H1 (cell line): ENCODE data around the gene EGF.
A peak's percentile ranks its signal among the peaks of the same experiment; 100 is the strongest.

ENCODE experiments used
- CHD2 ChIP-seq: IDR thresholded peaks from 2 replicates; pipeline ENCODE4 v1.6.1; 2012; ENCODE audit warnings: low read length, improper control_type of control experiment
- CTCF ChIP-seq, 3 experiments: IDR thresholded peaks; 1 replicate in 2 of 3; 2 replicates in 1 of 3; pipeline versions ENCODE4 v1.5.1 to v1.6.1; 2011; ENCODE audit warnings: low read length in 3 of 3, mild to moderate bottlenecking in 3 of 3, inconsistent platforms in 2 of 3, low read depth in 1 of 3, moderate library complexity in 1 of 3; ENCODE audit not compliant: insufficient read depth in 1 of 3; ENCODE audit errors: control extremely low read depth in 1 of 3
- EZH2 ChIP-seq: fragments of 200-600 bp; sonication (generic); IDR thresholded peaks from 2 replicates; pipeline ENCODE4 v1.7.1; 2012; ENCODE audit warnings: low read depth, mild to moderate bottlenecking, moderate library complexity, low read length, inconsistent platforms; ENCODE audit not compliant: severe bottlenecking
- JUND ChIP-seq: IDR thresholded peaks from 2 replicates; pipeline ENCODE4 v1.6.1; 2011; ENCODE audit warnings: mild to moderate bottlenecking, improper control_type of control experiment, low read length
- MAFK ChIP-seq: IDR thresholded peaks from 2 replicates; pipeline ENCODE4 v1.6.1; 2012; ENCODE audit warnings: low read depth, mild to moderate bottlenecking, improper control_type of control experiment, low read length
- MAX ChIP-seq: IDR thresholded peaks from 2 replicates; pipeline ENCODE4 v1.6.1; 2012; ENCODE audit warnings: inconsistent platforms
- PHF8 ChIP-seq: fragments of 200-600 bp; sonication (generic); conservative IDR thresholded peaks from 2 replicates; pipeline ENCODE4 v1.7.1; 2012; ENCODE audit warnings: low read depth, mild to moderate bottlenecking, inconsistent platforms, low read length, moderate library complexity
- POLR2A ChIP-seq, 2 experiments: IDR thresholded peaks; 1 replicate in 1 of 2; 2 replicates in 1 of 2; pipeline ENCODE4 v1.6.1; 2011; ENCODE audit warnings: low read depth in 2 of 2, low read length in 2 of 2, mild to moderate bottlenecking in 2 of 2; ENCODE audit errors: control extremely low read depth in 1 of 2
- POLR2AphosphoS5 ChIP-seq: IDR thresholded peaks from 2 replicates; pipeline ENCODE4 v1.6.1; 2011; ENCODE audit warnings: low read depth, low read length
- SP1 ChIP-seq: IDR thresholded peaks from 2 replicates; pipeline ENCODE4 v1.6.1; 2011; ENCODE audit warnings: low read depth, low read length
- SRF ChIP-seq: IDR thresholded peaks from 2 replicates; pipeline ENCODE4 v1.6.1; 2011; ENCODE audit warnings: mild to moderate bottlenecking, low read depth, low read length, moderate library complexity
- TAF1 ChIP-seq: IDR thresholded peaks from 2 replicates; pipeline ENCODE4 v1.6.1; 2011; ENCODE audit warnings: mild to moderate bottlenecking, low read depth, low read length
- USF2 ChIP-seq: IDR thresholded peaks from 2 replicates; pipeline ENCODE4 v1.6.1; 2011; ENCODE audit warnings: low read length, improper control_type of control experiment
- ZNF274 ChIP-seq: IDR thresholded peaks from 2 replicates; pipeline ENCODE4 v1.7.0; 2012; ENCODE audit warnings: low read length, borderline replicate concordance; ENCODE audit errors: extremely low read depth

- TF ChIP-seq EZH2 (no peak), MAX (no peak), PHF8 (no peak), CTCF (IDR thresholded peaks at IDR 0.05; ENCODE audit: control extremely low read depth in 1 of 3, insufficient read depth in 1 of 3, low read depth in 1 of 3, low read length in 3 of 3) (peak in 2 of 3 experiments; percentile 59 to 69; a peak in 2 of 4 replicates), CHD2 (no peak), POLR2A (IDR thresholded peaks at IDR 0.05; ENCODE audit: control extremely low read depth in 1 of 2, low read depth in 2 of 2, low read length in 2 of 2) (no peak), ZNF274 (no peak), SP1 (no peak), JUND (no peak), MAFK (no peak), POLR2AphosphoS5 (no peak), SRF (no peak), USF2 (no peak), TAF1 (no peak)
These were observed 92.9 kb downstream of the EGF start for GRCh38 chr4:110005461-110006056.
